GM19099 (cell line): ENCODE results near the gene C10orf143.

Experiments used
- POLR2A ChIP-seq: IDR thresholded peaks from 3 replicates; pipeline ENCODE4 v1.6.1; 2011; ENCODE audit warnings: low read depth; ENCODE audit not compliant: insufficient read length; ENCODE audit errors: extremely low read depth

Gene C10orf143

GRCh38 chr10:130020651-130021382, 89.8 kb downstream of the C10orf143 start:
- TF ChIP-seq POLR2A, result no peak

GRCh38 chr10:130018730-130019185, 91.9 kb downstream of the C10orf143 start:
- TF ChIP-seq POLR2A, result no peak

GRCh38 chr10:130018265-130018664, 92.4 kb downstream of the C10orf143 start:
- no peak for TF ChIP-seq POLR2A

GRCh38 chr10:130017631-130018022, 93.0 kb downstream of the C10orf143 start:
- TF ChIP-seq POLR2A, result no peak

- no peak for TF ChIP-seq POLR2A
Observed at GRCh38 chr10:130016993-130017630, 93.5 kb downstream of the C10orf143 start.

- no peak for TF ChIP-seq POLR2A
Observed at GRCh38 chr10:130016095-130016494, 94.5 kb downstream of the C10orf143 start.

- no peak for TF ChIP-seq POLR2A
Observed at GRCh38 chr10:130015075-130015695, 95.4 kb downstream of the C10orf143 start.

- no peak for TF ChIP-seq POLR2A
Observed at GRCh38 chr10:130014263-130015074, 96.2 kb downstream of the C10orf143 start.
